GM18505 (cell line): Measurements from ENCODE around the gene AKT3.
"Not testable (repeated sequence)": the region's sequence is repeated elsewhere in the genome, so short reads cannot be mapped to it uniquely, and the experiment has no call there.

Source experiments
- ATAC-seq: cut with Tn5 transposase; IDR thresholded peaks from one replicate; pipeline ENCODE4 v1.9.1; 2021; ENCODE audit not compliant: unreplicated experiment
- POLR2A ChIP-seq: IDR thresholded peaks from 4 replicates; pipeline ENCODE4 v1.6.1; 2011; ENCODE audit warnings: borderline replicate concordance; ENCODE audit not compliant: insufficient read depth, insufficient read length; ENCODE audit errors: extremely low read depth

AKT3 gene

DNA sequence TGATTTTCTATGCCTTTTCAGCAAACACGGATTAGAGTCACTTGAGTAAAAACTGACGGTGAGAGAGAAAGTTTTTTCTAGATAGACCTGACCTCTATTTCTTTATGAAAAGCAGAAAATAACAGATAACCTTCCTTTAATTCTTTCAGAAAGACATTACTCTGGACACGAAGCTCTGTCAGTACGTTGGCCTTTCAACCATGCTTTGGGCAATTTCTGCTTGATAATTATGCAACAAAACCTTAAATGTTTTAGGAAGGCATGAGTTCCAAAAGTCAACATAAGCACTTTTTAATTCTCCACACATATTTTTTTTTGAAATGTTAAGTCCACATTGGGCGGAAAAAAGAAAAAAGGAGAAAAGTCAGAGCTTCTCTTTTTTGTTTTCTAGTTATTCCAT is 137.8 kb downstream of the AKT3 start:
- ATAC-seq = no peak
- TF ChIP-seq POLR2A = no peak

DNA sequence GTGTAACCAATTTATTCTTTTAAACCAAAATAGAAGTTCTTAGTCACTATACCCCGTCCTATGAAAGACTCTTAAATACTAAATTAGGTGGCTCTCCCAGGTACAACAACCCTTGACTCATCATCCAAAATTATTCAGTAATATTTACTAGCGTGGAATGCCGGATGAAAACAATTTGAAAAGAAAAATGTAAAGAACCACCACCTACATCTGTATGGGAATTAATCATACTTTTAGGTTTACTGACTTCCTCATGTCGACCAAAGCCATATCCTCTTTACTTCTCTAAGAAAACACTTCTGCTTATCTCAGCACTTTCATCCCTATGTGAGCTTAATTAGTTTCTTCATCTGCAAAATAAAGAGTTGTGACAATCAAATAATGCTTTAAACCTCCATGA is 139.6 kb downstream of the AKT3 start:
- TF ChIP-seq POLR2A = no peak
- ATAC-seq = no peak

DNA sequence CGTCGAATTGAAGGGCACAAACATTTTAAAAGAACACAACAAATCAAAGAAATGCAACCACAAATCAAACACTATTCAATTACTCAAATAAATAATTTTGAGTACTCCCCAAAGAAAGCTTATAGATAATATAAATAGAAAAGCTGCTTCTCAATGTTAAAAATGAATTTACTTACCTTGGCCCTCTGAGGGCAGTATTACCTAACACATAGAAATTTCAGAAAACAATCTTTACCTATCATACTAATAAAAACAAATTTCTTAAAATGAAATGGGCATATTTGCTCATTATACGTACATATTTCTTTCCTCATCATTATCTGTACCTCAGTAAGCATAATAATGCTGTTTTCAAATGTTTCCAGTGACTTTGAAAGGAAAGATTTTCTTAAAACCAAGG is 141.8 kb downstream of the AKT3 start:
- no peak for TF ChIP-seq POLR2A
- no peak for ATAC-seq

DNA sequence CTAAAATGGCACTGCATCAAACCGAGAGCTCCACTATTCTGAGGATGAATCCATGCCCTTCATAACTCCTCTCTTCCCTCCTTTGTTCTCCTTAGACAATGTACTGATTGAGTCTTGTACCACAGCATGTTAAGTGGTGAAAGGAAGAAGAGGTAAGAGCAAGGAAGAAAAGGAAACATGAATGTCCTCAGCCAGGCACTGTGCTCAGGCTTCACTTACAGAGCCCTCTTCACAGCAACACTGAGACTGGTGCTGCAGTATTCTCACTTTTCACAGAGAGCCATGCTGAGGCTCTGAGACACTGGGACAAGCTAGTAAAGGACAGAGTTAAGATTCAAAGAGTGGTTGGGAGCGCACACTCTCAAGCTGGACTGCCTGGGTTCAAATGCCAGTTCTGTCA is 143.5 kb downstream of the AKT3 start:
- no peak for TF ChIP-seq POLR2A
- no peak for ATAC-seq

DNA sequence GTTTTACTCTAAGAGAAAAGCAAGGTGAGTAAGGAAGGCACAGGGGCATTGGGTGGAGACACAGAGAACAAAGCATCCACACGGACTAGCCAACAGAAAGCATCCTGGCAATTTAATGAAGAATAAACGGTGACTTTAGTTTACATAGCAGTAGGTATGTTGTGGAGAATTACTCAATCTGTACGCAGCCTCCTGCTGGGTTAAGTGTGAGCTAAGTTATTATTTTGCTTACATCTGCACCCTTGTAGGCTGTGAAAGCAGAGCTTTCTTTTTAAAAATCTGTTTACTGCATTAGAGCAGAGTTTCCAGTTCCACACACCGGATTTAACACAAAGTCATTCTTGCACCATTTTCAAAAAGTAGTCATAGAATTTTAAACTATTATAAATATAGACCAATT is 144.5 kb downstream of the AKT3 start:
- TF ChIP-seq POLR2A = no peak
- ATAC-seq = no peak

DNA sequence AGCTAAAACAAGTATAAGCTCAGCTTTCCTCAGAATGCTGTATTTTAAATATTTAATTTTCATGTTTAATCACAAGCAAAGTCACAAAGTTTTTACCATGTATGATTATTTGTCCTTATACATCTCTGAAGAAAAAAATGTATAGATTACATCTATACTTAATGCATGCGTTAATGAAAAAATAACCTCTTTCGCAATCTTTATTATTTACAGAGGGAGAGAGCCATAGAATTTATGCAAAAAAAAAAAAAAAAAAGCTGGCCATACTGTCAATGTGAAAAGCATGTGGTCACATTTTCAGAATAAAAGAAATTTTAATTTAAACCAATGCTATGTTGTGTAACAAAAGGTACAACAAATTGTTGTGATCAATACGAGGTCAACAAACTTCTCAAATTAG is 148.2 kb downstream of the AKT3 start:
- no peak for ATAC-seq
- TF ChIP-seq POLR2A = no peak

DNA sequence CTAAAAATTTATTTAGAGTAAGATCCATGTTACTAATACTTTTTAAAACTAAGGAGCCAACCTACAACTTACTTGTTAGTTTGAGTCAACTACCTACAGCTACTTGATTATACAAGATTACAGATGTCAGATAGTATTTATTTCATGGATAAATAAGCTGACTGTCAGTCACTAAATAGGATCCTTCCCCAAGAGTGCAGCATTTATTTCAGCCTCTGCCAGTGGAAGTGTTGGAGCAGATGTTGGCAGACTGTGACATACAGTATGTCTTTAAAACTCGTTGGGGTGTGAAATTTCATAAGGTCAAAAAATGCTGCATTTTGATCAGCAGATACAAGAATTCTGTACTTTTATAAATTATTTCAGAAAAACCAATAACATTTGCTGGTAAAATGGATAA is 156.2 kb downstream of the AKT3 start:
- no peak for ATAC-seq
- TF ChIP-seq POLR2A = no peak

DNA sequence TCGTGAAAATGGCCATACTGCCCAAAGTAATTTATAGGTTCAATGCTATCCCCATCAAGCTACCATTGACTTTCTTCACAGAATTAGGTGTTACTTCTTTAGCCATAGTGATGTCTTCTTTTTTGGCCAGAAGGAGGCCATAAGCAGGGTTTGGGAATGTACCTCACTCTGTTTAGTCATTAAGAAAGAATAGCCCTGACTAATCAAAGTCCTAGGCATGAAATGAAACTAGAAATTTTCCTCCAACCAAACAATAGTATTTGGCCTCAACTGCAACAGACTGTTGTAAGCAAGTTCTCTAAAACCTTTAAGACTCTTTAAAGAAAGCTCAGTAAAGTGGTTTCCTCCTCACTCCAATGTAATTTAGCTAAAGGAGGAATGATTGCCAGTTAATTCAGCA is 163.9 kb downstream of the AKT3 start:
- no peak for TF ChIP-seq POLR2A
- ATAC-seq = no peak

DNA sequence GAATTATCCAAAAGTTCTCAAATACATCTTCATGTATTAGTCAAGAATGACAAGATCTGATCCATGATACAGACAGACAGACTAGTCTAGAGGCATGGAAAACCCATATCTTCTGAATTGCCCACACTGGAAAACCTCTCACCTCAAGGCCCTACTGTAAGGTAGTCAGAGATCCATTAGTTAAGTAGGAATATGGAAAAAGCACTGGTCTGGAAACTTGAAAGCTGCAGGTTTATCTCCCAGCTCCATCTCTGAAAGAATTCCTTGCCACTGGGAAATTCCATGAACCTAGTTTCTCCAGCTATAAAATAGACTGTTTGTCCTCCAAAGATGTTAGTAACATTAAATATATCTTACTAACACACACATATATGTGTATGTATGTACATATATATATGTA is 169.2 kb downstream of the AKT3 start:
- no peak for ATAC-seq
- TF ChIP-seq POLR2A = no peak

DNA sequence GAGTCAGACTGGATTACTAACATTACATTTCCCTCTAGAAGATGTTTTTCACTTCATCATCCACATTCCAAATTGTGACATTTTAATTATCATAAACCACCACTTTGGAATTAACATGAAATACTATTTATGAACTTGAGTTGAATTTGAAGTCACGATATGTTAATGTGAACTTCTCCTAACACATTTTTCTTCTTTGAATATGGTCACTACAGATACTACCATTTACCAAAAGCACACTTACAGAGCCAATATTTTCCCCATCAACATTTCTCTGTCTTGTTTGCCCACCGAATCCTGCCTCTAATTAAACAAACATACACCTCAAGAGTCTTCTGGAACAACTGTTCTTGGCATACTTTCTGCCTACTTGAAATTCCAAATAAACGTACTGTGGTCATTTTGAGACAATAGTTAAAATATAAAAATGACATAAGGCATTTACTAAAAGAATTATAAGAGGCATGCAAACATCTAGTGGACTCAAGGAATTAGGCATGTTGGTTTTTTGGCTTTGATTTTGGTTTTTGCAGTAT is 177.4 kb downstream of the AKT3 start:
- no peak for TF ChIP-seq POLR2A
- ATAC-seq = no peak

DNA sequence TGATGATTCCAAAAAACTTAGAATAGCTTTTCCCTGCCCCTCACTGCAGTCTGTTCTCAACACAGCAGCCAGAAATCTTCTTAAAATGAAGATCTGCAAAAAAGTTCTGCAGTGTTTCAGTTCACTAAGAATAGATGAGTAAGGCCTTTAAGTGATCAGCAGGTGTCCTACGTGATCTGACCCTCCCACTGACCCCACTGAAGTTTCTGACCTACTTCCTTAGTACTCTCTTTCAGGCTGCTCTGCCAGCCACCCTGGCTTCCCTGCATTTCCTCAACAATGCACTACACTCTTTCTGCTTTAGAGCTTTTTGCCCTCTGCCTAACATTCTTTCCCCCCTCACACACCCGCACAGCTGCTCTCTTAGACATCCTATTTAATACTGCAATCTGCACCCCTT is 182.5 kb downstream of the AKT3 start:
- no peak for TF ChIP-seq POLR2A
- ATAC-seq = no peak

DNA sequence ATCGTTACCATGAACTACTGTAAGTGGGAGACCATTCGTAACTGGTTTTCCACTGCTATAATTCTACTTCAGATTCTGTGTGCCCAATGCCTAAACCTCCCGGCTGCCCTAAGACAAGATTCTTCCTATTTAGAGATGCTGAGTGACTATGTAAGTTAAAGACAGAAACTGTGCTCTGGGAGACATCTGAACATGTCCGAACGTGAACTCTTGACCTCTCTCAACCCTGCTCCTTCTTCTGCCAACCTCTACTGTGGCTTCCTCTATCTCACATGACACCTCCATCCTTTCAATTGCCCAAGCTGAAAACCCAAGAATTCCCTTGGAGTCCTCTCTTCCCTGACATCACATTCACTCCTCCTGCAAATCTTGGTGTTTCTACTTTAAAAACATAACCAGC is 182.9 kb downstream of the AKT3 start:
- no peak for ATAC-seq
- TF ChIP-seq POLR2A = no peak

DNA sequence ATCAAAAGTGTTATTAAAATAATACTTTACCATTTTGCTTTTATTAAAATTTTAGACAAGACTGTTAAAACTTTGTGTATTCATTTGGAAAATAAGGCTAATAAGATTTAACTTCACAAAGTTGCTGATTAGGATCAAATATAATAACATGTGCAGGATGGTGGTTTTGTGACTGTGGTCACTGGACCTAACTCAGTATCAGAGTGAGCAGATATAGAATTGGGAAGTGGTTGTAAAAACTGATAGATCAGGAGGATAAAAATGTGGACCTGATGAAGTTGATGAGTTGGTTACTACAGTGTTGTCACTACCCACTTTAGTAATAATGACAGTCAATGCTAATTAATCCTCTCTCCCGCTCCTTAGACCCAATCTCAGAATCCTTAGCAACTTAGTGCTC is 186.4 kb downstream of the AKT3 start:
- no peak for ATAC-seq
- TF ChIP-seq POLR2A = no peak

DNA sequence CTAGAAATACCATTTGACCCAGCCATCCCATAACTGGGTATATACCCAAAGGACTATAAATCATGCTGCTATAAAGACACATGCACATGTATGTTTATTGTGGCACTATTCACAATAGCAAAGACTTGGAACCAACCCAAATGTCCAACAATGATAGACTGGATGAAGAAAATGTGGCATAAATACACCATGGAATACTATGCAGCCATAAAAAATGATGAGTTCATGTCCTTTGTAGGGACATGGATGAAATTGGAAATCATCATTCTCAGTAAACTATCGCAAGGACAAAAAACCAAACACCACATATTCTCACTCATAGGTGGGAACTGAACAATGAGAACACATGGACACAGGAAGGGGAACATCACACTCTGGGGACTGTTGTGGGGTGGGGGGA is 187.9 kb downstream of the AKT3 start:
- not testable (repeated sequence) for ATAC-seq

DNA sequence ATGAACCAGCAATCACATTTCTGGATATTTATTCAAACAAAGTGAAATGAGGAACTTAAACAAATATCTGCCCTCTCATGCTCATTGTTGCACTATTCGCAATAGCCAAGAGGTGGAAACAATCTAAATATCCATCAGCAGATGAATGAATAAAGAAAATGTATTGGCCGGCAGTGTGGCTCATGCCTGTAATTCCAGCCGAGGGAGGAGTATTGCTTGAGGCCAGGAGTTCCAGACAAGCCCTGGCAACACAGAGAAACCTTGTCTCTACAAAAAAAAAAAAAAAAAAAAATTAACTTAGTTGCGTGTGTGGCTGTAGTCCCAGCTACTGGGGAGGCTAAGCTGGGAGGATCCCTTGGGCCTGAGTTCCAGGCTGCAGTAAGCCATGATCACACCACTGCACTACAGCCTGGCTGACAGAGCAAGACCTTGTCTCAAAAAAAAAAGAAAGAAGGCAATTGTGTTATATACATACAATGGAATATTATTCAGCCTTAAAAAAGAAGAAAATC is 191.4 kb downstream of the AKT3 start:
- TF ChIP-seq POLR2A = no peak
- no peak for ATAC-seq
